Measurements from ENCODE around the gene B4GALNT3. TPM values are rescaled to one million over a fixed set of nuclear protein-coding genes. Genes with fewer than 3 reads are reported as not detected.
A peak's percentile ranks its signal among the peaks of the same experiment; 100 is the strongest.

Gene B4GALNT3
- total and polyA plus RNA-seq, 2 of the 13 experiments (the other 11 are each of a cell fraction or from before 2014, with no cell fraction given), result 3.2 to 4.4 TPM

- TF ChIP-seq HOXD1 (CRISPR knock-in tag; IDR thresholded peaks at IDR 0.05) (0 out of 2 replicates have a peak, but pooled peaks have one; percentile 55), IRF2 (CRISPR knock-in tag; IDR thresholded peaks at IDR 0.05) (peak; percentile 88), PAF1 (CRISPR knock-in tag; IDR thresholded peaks at IDR 0.05) (no peak), ZNF432 (CRISPR knock-in tag; IDR thresholded peaks at IDR 0.05; ENCODE audit: borderline replicate concordance) (no peak), ZNF350 (CRISPR knock-in tag; IDR thresholded peaks at IDR 0.05; ENCODE audit: borderline replicate concordance, low read depth) (peak; percentile 59; the same call in 1 of the 2 replicates), ZBTB2 (CRISPR knock-in tag; IDR thresholded peaks at IDR 0.05; ENCODE audit: low read depth) (no peak), MLXIP (CRISPR knock-in tag; IDR thresholded peaks at IDR 0.05; ENCODE audit: borderline replicate concordance) (no peak), MXD4 (CRISPR knock-in tag; IDR thresholded peaks at IDR 0.05) (peak; percentile 61; the same call in 1 of the 2 replicates), ARNT (IDR thresholded peaks at IDR 0.05) (no peak), SMC3 (IDR thresholded peaks at IDR 0.05; ENCODE audit: low read length) (no peak), ZNF253 (CRISPR knock-in tag; IDR thresholded peaks at IDR 0.05; ENCODE audit: borderline replicate concordance) (no peak), KDM4B (CRISPR knock-in tag; IDR thresholded peaks at IDR 0.05) (no peak), ZFX (CRISPR knock-in tag; IDR thresholded peaks at IDR 0.05; ENCODE audit: low read depth) (peak; percentile 88), ZNF713 (CRISPR knock-in tag; IDR thresholded peaks at IDR 0.05) (0 out of 2 replicates have a peak, but pooled peaks have one; percentile 46), CREB3 (CRISPR knock-in tag; IDR thresholded peaks at IDR 0.05) (no peak), ZFP91 (CRISPR knock-in tag; IDR thresholded peaks at IDR 0.05; ENCODE audit: borderline replicate concordance) (peak; percentile 77), PCBP2 (optimal IDR thresholded peaks at IDR 0.05; ENCODE audit: low read depth, low read length, poor library complexity, severe bottlenecking) (no peak), SMAD9 (CRISPR knock-in tag; IDR thresholded peaks at IDR 0.05) (no peak)
- TF ChIP-seq, protein P1, sequence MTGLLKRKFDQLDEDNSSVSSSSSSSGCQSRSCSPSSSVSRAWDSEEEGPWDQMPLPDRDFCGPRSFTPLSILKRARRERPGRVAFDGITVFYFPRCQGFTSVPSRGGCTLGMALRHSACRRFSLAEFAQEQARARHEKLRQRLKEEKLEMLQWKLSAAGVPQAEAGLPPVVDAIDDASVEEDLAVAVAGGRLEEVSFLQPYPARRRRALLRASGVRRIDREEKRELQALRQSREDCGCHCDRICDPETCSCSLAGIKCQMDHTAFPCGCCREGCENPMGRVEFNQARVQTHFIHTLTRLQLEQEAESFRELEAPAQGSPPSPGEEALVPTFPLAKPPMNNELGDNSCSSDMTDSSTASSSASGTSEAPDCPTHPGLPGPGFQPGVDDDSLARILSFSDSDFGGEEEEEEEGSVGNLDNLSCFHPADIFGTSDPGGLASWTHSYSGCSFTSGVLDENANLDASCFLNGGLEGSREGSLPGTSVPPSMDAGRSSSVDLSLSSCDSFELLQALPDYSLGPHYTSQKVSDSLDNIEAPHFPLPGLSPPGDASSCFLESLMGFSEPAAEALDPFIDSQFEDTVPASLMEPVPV (CRISPR knock-in tag; IDR thresholded peaks at IDR 0.05), result 0 out of 2 replicates have a peak, but pooled peaks have one; percentile 57
- TF ChIP-seq, protein P2, sequence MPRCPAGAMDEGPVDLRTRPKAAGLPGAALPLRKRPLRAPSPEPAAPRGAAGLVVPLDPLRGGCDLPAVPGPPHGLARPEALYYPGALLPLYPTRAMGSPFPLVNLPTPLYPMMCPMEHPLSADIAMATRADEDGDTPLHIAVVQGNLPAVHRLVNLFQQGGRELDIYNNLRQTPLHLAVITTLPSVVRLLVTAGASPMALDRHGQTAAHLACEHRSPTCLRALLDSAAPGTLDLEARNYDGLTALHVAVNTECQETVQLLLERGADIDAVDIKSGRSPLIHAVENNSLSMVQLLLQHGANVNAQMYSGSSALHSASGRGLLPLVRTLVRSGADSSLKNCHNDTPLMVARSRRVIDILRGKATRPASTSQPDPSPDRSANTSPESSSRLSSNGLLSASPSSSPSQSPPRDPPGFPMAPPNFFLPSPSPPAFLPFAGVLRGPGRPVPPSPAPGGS (CRISPR knock-in tag; IDR thresholded peaks at IDR 0.05), result no peak; the same call in none of the 2 replicates
These were observed 123.6 kb downstream of the B4GALNT3 start (continued) for GRCh38 chr12:583251-583869.
